ENCODE data around the gene EPRS1.

The EPRS1 gene

DNA sequence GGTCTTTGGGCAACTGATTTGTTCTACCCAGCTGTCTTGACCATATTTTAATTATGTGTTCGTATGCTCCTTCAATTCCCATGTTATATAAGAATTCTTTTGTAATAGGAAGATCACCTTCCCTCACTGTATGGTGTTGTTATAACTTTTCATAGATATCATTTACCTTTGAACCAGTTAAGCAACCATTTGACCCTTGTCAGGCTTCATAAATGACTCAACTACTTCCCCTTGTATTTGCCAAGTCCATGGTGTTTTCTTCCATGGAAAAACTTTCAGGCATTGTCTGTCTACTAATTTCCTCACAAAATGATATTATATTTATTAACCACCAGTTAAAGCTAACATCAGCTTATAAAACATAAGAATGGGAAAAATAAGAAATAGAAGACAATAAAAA, 38.2 kb upstream of the EPRS1 start:
- ChIA-PET POLR2A (ENCODE audit: low non-redundant PET) (no interaction called here), CTCF (no interaction called here)
- no peak for DNase-seq (ENCODE audit: low spot score)
- H3K27ac ChIP-seq: no peak overlapping the region
- TF ChIP-seq, protein P1, sequence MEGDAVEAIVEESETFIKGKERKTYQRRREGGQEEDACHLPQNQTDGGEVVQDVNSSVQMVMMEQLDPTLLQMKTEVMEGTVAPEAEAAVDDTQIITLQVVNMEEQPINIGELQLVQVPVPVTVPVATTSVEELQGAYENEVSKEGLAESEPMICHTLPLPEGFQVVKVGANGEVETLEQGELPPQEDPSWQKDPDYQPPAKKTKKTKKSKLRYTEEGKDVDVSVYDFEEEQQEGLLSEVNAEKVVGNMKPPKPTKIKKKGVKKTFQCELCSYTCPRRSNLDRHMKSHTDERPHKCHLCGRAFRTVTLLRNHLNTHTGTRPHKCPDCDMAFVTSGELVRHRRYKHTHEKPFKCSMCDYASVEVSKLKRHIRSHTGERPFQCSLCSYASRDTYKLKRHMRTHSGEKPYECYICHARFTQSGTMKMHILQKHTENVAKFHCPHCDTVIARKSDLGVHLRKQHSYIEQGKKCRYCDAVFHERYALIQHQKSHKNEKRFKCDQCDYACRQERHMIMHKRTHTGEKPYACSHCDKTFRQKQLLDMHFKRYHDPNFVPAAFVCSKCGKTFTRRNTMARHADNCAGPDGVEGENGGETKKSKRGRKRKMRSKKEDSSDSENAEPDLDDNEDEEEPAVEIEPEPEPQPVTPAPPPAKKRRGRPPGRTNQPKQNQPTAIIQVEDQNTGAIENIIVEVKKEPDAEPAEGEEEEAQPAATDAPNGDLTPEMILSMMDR (conservative IDR thresholded peaks at IDR 0.05; ENCODE audit: low read depth): no peak

DNA sequence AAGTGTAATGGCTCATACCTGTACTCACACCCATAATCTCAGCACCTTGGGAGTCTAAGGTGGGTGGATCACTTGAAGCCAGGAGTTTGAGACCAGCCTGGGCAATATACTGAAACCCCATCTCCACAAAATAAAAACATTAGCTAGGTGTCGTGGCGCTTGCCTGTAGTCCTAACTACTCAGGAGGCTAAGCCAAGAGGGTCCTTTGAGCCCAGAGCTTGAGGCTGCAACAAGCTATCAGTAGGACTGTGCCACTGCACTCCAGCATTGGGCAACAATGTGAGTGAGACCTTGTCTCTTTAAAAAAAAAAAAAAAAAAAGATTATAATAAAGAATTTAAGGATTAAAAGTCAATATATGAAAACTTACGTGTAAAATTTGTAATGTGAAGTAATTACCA, 31.6 kb upstream of the EPRS1 start:
- TF ChIP-seq, protein P1 (conservative IDR thresholded peaks at IDR 0.05; ENCODE audit: low read depth): no peak
- ChIA-PET POLR2A (ENCODE audit: low non-redundant PET) (no interaction called here), CTCF (no interaction called here)
- DNase-seq (ENCODE audit: low spot score): no peak
- H3K27ac ChIP-seq: no peak overlapping the region

DNA sequence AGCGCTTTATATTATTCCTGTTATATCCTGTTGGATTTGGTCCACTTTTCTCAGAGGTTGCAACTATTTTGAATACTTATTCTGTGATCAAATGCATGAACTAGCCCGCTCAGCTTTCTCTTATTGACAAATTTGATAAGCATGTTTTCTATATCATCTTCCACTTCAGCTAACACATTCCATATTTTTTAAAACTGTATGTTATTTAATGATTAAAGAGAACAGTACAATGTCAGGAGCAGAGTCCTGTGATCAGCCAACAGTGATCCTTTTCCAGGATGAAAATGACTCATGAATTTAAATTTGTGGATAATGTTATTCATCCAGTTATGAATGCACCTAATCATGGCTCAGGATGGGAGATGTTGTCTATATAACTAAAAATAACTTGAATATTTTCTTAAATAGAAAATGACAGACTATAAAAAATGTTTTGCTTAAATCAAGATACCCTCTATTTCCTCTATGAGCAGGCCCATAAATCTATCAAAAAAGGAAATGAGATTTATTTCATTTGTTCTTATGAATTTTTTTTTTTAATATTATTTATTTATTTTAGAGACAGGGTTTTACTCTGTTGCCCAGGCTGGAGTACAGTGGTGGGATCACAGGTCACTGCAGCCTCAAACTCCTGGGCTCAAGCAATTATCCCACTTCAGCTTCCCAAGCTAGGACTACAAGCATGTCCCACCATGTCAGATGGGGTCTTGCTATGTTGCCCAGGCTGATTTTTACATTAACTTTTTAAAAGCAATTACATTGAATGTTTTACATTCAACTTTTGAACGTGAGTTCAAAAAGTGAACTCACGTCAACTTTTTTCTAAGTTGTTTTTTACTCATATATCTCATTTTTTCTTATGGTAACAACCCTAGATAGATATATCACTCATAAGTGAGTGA, 30.8 kb upstream of the EPRS1 start:
- TF ChIP-seq, protein P1 (conservative IDR thresholded peaks at IDR 0.05; ENCODE audit: low read depth): no peak
- no peak overlapping the region for H3K27ac ChIP-seq
- POLR2A ChIA-PET (ENCODE audit: low non-redundant PET): no interaction called here
- CTCF ChIA-PET: interaction anchor here (0.6 kb wide), 1 partner anchor 33 kb away, joined by 3 read pairs; no protein-coding TSS in a partner anchor
- no peak for DNase-seq (ENCODE audit: low spot score)

DNA sequence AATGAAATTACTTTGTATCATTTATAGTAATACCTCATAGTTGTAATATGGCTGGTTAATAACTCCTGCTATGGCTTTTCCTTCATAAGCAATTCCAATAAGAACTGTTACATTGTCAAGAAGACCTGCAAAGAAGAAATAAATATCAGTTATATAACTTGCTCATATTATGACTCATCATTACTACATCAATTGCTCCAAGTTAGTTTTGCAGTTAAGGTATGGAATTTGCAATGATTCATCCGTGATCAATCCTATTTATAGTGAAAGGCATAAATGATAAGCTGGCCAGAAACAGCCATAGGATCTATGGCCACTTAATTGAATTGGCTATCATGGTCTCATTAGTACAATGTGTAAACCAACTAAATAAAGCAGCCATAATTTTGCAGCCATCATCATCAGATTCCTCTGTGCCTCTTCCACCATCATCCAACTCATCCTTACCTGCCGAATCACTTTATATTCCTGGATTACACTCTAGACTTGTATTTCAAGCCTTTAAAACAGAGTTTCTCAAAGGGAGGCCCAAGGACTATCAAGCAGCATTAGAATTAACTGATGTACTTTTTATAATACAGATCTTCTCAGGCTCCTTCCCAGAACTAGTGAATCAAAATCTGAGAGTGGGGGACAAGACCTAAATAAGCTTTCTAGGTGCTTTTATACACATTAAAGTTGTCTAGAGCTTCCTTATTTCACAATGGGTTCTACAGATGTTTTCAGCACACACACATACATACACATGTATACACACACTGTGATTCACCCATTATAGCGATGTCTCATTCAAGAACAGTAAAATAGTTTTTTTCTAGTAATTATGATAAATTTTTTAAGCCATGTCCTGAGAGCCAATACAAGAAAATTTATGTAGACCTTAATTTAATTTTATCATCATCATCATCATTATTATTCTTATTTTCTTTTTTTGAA, 21.2 kb upstream of the EPRS1 start:
- ChIA-PET POLR2A (ENCODE audit: low non-redundant PET) (no interaction called here), CTCF (interaction anchor here (0.6 to 1.1 kb wide), 3 partner anchors 17 to 695 kb away, joined by 3 to 4 read pairs (median 3); no protein-coding TSS in a partner anchor)
- TF ChIP-seq, protein P1 (conservative IDR thresholded peaks at IDR 0.05; ENCODE audit: low read depth): no peak
- DNase-seq (ENCODE audit: low spot score): peak; percentile 88
- H3K27ac ChIP-seq: no peak overlapping the region

DNA sequence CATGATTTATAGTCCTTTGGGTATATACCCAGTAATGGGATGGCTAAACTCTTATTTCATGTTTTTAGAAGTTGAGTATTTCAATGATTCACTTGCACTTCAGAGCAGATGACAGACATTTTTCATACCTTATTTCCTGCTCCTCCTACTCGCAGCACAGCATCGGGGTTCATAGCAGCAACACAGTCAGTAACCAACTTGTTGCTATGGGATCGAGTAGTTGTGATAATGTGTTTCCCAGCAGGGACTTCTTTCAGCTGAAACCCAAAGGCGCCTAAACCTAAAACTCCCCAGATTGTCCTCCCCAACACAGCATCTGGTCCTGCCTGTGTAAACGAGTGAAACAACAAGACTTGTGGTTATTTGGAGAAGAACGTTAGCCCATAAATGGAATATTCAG, 16.3 kb upstream of the EPRS1 start:
- no peak overlapping the region for H3K27ac ChIP-seq
- TF ChIP-seq, protein P1 (conservative IDR thresholded peaks at IDR 0.05; ENCODE audit: low read depth): no peak
- ChIA-PET POLR2A (ENCODE audit: low non-redundant PET) (no interaction called here), CTCF (interaction anchor here (1.0 kb wide), 1 partner anchor 15 kb away, joined by 6 read pairs; no protein-coding TSS in a partner anchor)
- no peak for DNase-seq (ENCODE audit: low spot score)

DNA sequence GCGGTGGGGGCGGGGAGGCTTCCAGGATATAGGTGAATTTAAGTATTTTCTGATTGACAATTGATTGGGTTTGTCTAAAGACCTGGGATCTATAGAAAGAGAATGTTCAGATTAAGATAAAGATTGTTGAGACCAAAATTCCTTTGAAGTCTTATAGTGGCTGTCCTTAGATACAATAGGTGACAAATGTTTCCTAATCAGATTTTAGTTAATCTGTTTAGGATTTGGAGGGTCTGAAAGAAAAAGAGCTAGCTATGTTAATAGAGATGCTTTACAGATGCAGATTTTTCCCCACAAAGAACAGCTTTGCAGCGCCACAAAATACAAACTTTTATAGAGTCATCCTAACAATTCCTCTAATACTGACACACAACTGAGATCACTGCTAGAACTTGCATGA, 14.6 kb upstream of the EPRS1 start:
- DNase-seq (ENCODE audit: low spot score): no peak
- CTCF ChIA-PET: interaction anchor here (0.6 kb wide), 1 partner anchor 49 kb away, joined by 3 read pairs; no protein-coding TSS in a partner anchor

More for the DNA sequence above, 14.6 kb upstream of the EPRS1 start:
- H3K27ac ChIP-seq: no peak overlapping the region
- POLR2A ChIA-PET (ENCODE audit: low non-redundant PET): interaction anchor here (0.6 kb wide), 1 partner anchor 29 kb away, joined by 3 read pairs; the partner anchor contains the start of gene BPNT1
- TF ChIP-seq, protein P1 (conservative IDR thresholded peaks at IDR 0.05; ENCODE audit: low read depth): no peak

Data from RWPE1 (cell line).